SKM-1 (cell line): Measurements from ENCODE around the gene PDE4D.
"Not testable (repeated sequence)": the region's sequence is repeated elsewhere in the genome, so short reads cannot be mapped to it uniquely, and the experiment has no call there.

Experiments used
- DNase-seq: peaks from one replicate; lab custom pipeline; 2025; ENCODE audit not compliant: unreplicated experiment; lab: John Stamatoyannopoulos, UW

PDE4D gene

DNA sequence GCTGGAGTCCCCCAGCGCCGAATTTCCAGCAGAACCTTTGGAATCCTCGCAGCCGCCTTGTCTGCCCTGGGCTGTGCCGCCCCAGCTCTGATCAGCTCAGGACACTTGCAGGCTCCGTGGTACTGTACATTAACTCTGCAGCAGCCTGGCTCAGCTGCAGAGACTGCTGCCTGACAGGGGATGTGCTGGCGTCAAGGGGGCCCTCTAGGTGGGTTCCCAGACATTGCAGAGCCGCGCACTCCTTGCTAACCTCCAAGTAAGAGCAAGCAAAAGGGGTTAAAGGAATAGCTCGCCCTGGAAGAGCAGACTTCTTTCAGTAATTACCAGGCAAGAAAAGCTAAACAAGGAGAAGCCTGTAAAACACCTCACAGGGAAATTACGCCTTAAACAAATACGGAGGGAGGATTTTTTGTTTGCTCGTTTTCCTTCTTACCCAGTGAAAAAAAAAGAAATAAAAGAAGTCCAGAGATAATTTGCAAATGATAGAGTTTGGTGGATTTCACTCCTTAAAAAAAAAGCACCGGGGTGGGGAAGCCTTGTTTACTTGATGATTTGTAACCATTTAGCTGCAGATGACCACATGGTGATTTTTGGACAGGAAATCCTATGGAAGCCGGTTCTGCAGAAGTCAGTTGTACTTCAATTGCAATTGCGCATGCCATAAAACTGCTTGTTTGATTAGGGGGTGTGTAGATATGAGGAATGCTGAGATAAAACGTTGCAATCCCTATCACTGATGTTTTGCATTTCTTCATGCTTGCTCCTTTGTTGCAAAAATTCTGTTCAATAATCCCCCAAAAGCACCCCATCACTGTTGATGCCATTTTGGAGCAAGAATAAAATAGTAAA lies 305.8 kb downstream of the PDE4D start:
- DNase-seq = no peak

DNA sequence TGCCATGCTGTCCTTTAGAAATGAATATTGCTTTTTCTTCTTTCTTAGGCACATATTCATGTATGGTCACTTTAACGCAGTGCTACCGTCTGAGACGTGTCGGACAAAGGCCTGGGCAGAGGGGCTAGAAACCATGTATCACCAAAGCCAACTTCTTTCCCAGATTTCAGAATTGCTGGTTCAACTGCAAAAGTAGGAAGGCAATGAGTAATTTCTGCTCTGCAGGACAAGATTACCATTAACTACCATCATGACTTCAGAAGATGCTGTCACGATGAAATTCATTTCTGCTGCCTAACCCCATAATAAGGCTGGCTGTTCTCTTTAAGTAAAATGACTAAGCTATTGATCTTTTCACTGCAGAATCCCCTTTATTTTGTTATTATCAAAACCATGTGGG lies 306.7 kb downstream of the PDE4D start:
- DNase-seq = no peak

DNA sequence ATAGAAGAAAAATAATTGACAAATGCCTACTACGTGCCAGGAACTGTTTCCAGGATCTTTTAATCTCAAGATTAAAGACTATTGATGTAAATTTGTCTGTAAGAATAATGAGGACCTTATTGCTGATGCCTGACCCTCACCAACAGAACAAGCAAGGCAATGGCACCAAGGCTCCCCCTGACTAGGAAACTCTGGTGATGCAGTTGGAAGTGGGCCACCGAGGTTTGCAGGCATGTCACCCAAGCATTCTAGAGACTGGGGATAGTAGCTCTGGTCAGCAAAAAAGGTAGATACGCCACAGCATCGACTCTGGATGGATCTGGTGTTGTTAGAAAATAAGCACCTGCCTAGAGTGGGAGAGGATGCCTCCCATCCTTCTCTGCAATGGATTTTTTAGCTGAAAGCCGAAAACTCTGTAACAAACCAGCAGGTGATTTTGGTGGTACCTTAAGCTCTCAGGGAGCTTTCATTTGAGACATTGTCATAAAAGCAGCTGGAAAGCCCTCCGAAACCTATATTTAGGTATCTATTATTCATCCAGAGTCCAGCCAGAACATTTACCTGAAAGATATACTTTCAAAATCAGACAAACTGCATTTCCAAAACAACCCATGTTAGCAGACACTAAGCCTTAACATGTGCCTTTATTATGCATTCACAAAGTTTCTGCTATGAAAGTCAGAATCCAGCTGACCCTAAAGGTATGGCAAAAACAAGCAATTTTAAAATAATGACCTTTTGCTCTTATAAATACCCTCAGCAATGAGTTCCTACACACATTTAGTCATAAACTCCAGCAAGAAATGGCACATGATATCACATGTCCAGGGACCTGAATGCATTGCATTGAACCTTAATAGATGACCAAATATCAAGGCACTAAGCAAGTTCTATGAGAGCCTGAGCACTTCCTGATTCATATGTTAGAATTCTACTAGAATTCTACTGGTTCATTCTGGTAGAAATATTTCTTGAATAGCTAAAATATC lies 308.4 kb downstream of the PDE4D start:
- DNase-seq = no peak

DNA sequence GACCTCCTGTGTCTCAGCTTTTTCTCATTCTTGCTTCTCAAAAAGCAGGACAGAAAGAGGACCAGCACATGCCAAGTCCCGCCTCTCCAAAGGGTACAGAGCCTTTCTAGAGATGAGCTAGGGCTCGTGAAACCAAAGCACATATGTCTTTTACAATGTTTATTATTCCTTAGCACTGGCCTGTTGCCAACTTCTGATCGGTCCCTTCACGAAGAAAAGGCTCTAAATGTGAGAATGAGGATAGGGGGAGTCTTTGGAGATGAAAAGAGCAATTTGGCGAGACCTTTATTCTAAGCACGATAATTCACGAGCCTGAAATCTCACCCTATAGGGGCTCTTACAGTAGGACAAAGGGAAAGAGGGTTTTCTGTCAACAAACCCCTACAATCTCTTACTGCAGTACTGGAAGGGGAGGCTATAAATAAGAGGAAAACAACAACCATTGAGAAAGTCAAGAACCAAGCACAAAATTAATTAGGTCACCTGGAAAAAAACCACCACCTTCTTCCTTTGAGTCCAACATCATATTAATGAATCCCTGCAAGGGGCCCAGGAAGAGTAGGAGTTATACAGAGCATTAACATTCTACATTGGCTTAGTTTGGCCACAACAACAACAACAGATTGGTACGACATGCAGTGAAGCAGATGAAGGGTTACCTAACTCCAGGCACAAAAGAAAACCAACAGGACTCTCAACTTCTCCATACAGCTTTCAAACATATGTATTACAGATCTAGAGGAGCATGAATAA lies 309.5 kb downstream of the PDE4D start:
- no peak for DNase-seq

DNA sequence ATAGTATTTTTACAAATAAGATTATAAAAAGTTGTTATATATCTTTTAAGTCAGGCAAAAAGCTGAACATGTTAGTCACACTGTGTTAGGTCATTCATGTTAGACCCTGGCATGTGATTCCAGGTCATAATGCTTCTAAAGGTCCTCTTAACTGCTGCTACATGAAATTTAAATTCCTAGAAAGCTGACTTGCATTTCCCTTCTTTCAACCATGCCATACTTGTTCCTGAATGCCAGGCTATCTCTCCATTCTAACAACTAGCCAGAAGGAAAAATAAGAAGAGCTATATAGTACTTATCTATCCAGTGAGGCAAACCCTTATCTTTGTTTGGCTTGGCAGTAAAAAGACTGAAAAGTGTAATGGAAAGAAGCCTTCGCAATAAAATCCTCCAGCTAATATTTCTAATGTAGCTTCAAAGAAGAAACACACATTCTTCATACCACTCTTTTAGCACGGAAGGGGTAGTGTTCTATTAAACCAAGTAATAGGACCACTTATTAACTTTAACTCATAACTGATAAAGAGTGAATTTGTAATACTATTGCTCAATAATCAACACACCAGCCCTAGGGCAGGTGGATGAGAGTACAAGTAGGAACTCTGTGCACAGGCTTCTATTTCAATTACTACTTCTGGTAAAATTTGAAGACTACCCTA lies 310.2 kb downstream of the PDE4D start:
- no peak for DNase-seq

DNA sequence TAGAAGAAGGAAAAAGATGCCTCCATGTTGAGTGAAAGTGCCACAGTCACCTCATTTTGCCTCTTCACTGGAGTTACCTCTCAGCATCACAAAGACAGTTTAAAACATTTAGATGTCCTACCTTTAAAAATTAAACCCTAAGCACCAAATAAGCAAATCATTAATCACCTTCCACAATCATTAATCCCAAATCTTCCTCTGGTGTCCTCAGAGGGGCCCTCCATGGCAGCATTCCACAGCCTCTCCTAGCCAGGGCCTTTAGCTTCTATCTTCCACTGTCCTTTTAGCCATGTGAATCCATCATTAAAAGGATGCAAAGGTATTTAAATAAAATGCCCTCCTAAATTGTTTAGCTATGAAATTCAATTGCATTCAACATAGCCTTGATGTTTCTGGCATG lies 310.8 kb downstream of the PDE4D start:
- no peak for DNase-seq

DNA sequence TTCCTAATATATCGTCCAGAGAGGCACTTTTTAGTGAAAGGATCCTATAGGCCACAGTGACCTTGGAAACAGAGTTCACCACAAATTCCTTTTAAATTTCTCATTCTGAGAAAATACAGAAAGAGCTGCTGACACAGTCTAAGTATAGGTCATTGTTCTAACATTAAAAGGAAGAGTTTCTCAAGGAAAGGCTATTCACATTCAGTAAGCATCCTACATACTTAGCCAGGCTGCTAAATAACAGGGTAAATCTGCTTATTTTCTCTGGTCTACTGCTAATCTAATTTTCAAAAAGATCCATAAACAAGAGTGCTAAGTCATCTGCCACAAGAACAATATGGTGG lies 313.7 kb downstream of the PDE4D start:
- no peak for DNase-seq

DNA sequence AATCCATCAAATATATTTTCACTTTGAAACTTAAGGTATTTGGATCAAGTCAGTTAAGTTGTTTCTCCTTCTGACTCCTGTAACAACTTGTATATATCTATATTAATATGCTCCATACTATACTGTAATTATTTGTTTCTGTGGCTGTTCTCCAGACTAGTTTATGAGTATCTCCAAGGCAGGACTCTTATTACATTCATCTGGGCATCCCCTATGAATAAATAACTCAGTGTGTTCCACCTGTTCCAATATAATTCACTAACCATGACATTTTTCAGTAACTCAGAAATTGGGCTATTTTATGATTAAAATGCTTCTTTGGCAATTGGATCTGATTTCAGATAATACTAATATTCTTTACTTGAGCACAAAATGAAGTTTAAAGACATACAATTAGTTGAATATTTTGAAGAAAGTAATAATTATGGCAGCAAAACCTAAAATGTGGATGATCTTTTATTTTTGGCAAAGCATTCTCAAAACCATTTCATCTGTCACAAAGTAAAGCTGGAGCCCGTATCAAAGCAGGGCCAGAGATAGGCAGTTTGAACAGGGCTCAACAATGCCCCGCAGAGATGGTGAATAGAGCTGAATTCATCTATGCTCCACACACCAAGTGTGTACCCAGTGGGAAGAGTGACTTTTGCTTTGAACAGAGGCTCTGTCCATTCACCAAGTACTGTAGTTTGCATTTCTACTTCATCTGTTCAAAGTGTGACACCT lies 314.3 kb downstream of the PDE4D start:
- no peak for DNase-seq

DNA sequence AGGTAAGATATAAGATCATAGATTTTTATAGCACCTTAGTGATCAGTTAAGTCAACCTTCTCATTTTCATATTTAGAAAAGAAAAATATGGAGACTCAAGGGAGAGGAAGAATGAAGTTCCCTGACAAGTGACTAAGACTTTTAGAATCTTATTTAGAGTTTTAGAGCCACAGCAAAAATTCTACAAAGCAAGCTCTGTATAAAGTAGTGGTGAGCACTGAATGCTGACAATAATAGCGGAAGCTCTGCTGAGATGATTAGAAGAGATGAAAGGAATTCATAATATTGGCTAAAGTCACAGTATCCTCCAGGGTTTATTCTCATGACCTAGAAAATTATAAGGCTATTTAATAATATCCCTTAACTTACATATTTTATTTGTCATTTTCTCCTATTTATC lies 316.0 kb downstream of the PDE4D start:
- DNase-seq = no peak

DNA sequence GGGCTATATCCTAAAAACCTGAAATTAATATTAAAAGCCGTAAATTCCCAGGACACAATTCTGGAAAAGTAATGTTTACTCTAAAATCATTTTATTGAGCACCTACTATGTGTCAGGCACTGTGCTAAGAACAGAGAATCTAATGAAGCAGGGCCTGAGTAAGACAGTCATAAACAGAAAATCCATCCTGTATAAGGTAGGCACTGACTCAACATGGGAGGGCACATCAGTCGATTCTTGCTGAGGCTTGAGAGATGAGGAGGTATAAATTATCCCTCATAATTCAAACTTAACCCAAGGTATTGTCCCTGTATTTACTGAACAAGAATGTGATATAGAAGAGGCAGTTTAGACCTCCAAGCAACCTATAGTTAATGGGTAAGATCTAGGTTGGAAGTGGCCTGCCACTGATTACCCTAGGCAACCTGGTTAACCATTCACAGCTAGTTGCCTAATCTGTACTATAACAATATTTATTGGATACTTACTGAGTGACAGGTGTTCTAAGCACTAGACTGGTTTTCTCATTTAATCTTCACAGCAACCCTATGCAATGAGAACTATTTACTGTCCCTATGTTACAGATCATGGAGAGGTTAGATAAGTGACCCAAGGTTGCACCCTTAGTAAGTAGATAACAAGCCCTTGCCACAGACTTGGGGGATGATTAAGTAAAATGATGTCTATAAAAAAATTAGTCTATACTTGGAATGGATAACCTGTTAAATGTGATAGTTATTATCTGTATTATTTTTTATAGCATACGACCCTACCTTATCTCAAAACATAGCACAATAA lies 317.7 kb downstream of the PDE4D start:
- DNase-seq = no peak

DNA sequence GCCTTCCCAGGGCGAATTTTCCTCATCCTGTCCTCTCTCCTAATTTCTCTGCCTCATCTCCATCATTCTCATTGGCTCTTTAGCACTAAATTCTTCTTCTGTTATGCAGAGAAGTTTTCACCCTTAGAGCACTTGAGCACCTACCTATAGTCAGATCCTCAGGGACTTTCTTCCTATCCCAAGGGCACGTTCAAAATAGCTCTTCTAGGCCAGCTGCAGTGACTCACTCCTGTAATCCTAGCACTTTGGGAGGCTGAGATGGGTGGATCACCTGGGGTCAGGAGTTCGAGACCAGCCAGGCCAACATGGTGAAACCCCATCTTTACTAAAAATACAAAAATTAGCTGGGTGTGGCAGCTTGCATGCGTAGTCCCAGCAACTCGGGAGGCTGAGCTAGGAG lies 320.0 kb downstream of the PDE4D start:
- not testable (repeated sequence) for DNase-seq

DNA sequence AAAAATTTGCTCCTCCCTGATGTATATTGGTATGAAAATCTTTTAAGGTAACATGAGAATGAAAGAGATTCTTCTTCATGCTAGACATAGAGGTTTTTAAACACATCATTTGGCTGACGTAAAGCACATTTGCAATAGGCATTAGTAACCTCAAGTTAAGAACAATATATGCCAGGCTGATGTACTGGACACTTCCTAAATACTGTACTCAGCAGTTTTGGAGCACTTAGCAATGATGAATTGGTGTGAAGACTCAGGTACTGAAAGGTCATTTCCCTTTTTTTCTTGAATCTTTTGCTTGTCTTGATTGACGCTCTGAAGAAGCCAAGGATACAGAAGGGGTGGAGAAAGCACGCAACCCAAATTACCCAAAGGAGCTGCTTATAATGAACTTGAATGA lies 322.5 kb downstream of the PDE4D start:
- DNase-seq = no peak

DNA sequence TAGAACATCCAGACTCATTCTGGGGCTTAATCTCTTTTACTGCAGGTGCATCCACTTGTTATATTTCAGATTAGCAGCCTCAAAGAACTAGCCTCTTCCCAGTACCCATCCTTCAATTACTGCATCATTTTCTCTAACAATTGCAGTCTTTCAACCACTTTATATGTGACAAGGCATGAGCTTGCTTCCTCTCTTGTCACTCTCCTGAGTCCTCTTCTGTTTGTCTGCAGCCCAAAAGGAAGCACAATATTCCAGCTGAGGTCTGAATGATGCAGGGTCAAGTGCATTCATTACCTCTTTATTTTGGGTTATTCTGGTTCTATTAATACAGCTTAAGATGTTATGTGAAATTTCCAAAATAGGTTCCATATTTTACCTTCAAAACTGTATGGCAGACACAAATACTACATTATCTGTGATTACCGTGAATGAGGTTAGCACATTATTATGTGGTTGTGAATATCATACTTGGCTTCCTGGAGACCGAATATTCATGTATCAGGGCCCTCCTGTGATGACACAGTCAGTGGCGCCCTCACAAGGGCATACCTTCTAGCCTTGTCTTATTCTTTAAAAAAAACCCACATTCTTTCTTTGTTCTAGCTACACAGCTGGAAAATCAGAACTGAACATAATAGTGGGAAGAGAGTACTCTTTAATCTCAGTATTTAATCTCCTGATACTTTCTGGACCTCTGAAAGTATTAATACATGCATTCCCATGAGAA lies 323.8 kb downstream of the PDE4D start:
- no peak for DNase-seq

DNA sequence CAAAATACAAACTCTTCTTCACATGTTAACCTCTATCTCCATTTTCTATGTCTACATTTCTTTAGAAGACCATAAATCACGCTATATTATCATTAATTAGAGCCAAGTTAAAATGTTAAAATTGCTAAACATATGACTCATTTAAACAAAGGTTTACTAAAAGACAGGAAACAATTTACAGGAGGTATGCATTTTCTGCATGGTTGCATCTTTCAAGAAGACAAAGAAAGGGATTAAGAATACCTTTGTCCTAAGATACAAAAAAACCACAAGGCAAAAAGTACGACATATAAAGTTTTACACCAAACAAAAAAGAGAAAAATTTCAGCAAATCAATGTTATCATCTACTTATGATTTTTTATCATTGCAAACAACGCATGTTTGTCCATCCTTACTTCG lies 324.4 kb downstream of the PDE4D start:
- DNase-seq = no peak

DNA sequence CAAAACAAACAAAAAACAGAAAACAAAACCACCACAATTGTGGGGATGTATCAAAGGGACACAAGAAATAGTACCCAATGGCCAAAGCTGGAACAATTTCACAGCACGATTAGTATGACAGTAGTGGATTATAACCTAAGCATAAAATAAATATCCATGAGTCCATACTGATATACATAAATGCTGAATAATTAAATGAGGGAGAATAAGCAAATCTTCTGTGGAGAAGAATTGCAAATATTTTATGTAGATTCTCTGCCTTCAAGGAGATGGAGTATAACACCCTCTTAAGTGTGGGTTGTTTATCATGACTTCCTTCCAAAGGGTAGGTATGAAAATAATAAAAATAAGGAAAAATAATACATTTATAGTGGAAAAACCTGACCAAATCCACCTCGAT lies 325.4 kb downstream of the PDE4D start:
- no peak for DNase-seq

DNA sequence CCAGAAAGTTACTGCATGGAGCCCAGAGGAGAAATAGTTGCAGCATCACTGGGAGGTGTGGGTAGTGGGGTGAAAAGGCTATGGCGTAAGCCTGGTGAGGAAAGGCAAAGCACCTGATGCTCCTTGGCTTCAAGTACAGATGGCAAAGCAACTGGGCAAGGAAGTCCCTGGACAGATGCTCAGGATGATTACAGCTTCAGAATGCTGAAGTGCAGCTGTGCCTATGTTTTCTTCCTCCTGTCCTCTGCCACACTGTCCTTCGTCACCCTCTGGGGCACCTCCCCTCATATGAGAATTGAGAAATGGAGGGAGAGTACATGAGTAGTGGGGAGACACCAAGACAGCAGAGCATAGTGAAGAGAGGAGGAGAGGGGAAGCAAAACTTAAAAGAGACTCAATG lies 328.0 kb downstream of the PDE4D start:
- DNase-seq = no peak

DNA sequence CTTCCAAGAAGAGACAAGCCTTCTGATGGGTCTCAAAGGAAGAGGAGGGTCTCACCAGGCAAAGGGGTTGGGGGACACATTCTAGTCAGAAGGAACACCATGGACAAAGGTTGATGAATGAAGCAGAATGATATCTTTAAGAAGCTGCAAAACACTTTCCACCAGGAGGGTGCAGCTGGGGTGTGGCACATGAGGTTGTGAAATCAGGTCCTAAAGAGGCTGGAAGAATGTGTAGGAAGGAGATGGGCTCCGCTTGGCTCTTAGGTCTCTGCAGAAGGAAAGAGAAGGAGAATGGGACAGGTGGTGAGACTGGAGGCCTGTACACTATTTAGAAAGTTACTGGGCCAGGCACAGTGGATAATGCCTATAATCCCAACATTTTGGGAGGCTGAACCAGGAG lies 328.6 kb downstream of the PDE4D start:
- no peak for DNase-seq

DNA sequence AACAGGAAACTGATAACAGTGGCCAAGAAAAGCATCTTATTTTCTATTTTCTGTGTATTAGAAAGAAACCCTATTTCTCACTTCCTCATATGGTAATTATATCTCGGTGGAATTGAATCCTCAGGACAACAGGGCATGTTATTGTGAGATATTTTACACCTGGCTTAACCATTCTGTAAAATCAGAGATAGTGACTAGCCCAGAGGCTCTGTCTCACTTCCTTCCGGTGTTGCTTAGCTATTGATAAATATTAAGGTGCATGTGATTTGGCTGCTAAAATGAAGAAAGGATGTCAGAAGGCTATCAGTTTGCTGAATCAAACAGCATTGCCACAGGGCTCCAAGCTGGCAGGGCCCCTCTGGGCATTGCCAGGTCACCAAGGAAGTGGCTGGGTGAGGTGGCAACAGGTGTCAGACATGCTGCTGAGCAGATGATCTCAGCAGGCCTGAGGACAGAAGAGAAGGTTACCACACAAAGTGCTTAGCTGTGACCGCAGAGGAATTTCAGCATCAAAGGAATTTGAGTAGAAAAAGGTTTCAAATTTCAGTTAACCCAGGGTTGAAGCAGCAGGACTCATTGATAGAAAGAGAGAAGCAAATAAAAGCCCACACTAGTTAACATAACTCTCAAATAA lies 330.7 kb downstream of the PDE4D start:
- DNase-seq = no peak
